NCI-H2107 treated with DMSO at 0.1 percent for 48 hours (cell line): ENCODE measurements around the gene BAIAP3.
"Not testable (repeated sequence)": the region's sequence is repeated elsewhere in the genome, so short reads cannot be mapped to it uniquely, and the experiment has no call there.

Experiments used
- DNase-seq: peaks from one replicate; lab custom pipeline; 2025; ENCODE audit not compliant: unreplicated experiment; lab: John Stamatoyannopoulos, UW

Gene BAIAP3

DNA sequence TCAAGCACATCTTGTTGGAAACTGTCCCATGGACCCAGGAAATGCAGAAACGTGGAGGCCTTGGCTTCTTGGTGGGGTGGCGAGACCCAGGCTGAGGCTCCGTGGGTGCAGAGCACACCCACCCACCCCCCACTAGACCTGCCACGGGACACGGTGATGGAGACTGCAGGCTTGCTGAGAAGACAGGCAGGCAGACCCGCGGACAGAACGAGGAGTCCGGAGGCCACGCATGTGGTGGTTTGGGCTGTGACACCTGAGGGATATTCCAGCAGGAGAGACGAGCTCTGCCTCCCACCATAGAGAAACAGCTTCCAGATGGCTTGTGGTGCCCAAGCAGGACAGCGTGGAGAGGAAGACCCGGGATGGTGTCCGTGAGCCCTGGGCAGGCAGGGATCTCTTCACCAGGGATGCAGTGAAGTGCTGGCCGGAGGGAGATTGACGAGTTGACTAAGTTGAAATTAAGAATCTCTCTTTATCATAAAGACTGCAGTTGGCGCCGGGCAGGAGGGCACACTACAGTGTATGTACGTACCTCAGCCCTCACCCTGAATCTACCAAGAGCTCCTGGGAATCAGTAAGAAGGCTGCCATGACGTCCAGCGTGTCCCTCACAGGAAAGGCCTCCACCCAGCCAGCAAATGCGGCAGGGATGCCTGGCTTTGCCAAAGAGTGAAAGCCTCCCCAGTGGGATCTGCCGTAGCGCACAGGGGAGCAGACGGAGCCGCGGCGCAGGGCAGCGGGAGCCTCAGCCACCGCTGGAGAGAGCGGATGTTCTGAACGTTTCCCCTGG lies 15.8 kb upstream of the BAIAP3 start:
- DNase-seq, result no peak

DNA sequence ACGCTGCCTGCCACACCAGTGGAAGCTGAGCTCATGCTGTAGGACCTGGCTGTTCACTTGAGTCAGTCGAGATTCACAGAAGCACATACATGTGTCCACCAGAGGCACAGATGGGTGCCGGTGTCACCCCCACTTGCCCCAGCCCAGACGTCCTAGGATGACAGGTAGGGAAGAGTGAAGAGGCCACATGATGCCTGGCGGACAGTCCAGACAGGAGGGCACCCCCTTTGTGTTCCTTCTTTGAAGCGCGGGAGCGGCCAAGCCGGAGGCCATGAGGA lies 15.2 kb upstream of the BAIAP3 start:
- DNase-seq, result no peak

DNA sequence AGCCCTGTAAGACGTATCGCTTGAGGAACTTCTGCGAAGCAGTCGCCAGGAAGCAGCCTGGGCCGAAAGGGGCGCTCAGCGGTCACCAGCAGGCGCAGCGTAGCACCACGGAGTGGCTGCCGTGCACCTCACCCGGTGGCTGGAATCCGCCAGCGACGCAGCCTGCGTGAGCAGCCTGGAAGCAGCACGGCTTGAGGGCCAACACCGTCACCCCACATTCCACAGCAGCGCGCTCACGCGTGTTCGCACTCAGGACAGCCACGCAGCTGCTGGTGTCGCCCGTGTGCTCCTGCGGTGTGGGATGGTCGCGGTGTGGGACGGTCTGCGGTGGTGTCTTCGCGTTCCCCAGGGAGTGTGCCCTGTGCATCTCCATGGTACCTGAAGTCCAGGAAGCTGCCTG lies 14.4 kb upstream of the BAIAP3 start:
- DNase-seq, result no peak

DNA sequence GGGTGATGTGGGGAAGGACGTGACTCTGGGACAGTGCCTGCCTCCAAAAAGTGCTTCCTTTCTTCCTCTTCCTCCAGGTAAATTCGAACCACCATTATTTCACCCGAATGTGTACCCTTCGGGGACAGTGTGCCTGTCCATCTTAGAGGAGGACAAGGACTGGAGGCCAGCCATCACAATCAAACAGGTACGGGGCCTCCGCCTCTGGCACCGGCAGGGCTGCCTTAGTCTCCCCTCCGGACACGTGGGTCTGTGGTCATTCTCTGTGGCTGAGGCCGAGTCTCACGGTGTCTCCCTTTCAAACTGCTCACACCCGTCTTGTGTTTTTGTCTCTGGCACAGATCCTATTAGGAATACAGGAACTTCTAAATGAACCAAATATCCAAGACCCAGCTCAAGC lies 13.3 kb upstream of the BAIAP3 start:
- no peak for DNase-seq

DNA sequence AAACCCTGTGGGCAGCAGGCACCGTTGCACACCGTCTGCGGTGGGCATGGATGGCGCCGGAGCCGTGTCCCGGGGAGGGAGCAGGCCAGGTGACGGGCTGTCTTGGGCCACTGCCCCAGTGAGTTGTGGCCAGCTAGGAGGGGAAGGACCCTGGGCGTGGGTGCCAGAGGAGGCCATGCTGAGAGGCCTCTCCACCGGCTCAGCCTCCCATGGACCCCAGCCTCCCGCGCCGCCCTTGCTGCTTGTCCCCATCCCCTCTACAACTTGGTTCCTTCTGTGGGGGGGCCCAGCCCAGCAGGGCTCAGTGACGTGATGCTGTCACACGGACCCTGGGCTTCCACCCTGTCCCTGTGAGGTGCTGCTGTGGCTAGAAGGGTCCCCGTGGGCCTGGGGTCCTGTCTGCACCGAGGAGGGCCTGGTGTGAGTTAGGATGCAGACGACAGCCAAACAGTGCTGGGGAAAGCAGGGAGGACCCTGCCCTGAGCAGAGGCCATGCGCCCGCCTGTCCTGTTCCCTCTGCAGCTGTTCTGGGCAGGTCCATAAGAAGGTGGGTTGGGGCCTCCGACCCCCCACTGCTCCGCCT lies 12.7 kb upstream of the BAIAP3 start:
- DNase-seq, result no peak

DNA sequence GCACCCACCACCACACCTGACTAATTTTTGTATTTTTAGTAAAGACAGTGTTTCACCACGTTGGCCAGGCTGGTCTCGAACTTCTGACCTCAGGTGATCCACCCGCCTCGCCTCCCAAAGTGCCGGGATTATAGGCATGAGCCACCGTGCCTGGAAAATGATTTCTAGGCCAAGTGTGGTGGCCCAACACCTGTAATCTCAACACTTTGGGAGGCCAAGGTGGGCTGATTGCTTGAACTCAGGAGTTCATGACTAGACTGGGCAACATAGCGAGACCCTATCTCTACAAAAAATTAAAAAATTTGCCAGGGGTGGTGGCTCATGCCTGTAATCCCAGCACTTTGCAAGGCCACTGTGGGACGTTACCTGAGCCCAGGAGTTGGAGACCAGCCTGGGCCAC lies 11.0 kb upstream of the BAIAP3 start:
- DNase-seq, result no peak

DNA sequence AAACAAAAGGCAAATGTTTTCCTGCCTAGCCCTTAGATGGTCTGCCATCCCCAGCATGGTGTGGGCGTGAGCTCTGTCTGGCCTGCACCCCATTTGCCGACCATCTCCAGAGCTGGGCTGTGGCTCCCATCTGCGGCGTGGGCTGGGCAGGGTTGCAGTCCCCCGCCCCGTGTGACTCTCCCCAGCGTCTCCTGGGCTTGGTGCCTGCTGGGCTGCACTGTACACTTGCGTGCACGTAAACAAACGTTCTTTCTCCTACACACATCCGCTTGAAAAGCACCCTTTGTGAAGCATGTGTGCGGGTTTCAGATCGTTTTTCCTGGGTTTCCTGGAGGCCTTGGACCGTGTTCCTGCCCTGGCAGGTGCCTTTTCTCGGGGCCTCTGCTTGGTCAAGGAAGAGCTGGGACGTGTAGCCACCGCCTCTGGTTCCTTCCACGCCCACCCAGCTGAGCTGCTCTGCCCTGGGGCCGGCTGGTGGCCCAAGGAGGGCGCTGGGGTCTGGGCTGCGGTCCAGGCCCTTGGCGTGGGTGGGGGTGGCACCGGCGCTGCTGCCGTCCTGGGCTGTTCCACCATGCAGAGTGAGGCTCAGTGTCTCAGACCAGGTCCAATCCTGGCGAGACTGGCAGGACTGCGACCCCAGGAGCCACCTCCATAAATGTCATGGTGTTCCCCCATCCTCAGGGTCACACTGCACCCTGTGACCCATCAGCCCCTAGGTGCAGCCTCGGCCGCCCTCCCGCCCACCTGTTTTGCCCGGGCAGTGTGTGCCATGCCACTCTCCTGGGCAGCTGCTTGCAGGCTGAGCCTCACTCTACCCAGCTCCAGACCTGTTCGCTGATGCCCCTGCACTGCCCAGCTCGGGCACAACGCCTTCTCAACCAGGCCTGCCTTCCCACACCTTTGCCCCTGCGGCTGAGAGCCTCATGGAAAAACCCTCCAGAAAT lies 9.9 kb upstream of the BAIAP3 start:
- DNase-seq, result no peak

DNA sequence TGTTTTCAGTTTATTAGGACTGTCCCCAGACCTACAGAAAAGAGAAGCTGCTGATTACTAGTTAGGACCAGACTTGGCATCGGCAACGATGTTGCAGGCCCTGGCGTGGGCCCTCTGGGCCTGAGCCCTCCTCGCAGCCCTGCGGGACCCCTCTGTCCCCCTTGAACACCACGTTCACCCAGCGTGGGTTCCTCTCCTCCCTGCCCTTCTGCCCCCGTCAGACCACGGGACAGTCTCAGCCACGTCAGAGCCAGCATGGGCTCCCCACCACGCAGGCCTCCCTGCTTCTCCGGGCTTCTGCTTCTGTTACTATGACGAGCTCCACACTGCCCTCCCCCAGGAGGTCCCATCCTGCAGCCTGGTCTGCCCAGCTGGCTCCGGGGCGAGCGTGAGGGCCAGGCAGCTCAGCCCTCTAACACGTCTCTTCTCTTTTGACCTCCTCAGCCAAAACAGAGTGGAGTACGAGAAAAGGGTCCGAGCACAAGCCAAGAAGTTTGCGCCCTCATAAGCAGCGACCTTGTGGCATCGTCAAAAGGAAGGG lies 9.1 kb upstream of the BAIAP3 start:
- DNase-seq, result no peak

DNA sequence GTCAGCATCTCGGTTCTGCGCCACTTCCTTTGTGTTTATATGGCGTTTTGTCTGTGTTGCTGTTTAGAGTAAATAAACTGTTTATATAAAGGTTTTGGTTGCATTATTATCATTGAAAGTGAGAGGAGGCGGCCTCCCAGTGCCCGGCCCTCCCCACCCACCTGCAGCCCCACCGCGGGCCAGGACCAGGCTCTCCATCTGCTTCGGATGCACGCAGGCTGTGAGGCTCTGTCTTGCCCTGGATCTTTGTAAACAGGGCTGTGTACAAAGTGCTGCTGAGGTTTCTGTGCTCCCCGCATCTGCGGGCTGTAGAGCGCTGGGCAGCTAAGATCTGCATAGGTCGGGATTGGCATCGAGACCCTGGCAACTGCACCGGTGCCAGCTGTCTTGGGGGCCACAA lies 8.2 kb upstream of the BAIAP3 start:
- no peak for DNase-seq

DNA sequence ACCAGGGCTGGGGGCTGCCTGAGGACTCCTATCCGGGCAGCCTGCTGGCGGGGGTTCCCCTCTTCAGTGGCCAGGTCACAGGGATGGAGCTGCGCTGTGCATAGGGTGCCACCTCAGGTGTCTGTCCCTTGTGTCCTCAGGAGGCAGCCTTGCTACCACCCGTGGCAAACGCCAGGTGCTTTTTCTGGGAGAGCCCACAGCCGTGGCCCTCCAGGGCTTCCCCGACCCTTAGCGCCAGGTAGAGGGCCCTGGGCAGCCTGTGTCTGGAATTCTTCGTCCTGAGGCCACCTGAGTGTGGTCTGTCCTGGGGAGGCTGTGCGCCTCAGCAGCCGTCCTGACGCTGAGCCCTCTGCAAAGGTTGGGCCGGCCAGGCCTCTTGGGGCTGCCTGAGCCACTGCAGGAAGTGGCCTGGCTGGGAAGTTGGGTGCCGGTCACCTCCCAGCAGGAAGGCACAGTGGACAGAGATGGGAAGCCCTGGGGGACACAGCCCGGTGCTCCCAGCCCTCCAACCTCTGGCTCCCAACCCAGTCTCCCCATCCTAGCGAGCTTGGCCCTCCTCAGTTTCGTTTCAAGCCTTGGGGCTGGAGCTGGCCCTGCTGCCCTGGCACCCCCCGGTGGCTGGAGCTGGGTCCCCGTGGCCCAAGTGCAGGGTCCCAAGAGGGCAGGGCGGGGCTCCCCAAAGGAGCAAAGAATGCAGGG lies 7.6 kb upstream of the BAIAP3 start:
- no peak for DNase-seq

DNA sequence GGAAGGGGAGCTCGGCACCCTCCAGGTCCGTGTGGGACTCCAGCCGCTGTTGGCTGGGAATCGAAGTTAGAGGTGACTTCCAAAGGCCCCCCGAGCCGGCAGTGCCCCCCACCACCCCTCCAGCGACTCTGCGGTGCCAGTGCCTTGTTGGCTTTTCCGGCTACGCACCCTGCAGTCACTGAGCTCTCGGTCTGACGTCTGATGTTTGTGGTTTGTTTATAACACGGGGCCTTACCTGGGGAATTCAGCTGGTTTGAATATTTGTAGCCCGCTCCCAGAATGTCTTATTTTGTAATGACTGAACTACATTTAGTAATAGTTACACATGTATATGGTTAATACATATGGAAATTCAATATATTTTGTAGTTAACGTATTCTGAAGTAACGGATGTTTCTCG lies 7.1 kb upstream of the BAIAP3 start:
- DNase-seq, result no peak

DNA sequence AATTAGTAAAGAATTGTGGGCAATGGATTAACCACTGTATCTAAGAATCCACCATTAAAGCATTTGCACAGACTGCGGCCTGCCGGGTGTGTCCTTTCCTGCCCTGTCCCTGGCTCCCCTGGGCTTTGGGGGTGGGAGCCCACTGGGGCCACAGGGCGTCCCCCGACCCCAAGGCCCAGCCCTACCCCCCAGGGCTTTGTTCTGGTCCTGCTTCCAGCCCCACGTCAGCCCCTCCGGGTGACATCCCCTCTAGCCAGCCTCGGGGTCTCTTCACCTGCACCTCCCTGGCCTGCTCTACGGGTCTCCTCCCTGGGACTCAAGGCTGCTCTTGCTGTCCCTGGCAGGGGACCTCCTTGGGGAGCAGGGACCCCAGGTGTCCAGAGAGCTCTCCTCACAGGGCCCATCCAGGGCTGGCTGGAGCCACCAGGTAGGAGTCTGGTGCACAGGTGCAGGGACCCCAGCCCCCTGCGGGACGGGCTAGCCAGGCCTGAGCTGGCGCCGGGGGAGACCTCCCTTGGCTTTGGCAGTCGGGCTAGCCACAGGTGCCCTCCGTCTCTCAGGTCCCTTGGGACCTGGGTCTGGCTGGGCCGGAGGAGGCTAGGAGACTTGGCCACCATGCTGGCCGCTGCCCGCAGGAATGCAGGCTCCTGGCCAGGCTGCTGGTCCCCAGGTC lies 6.4 kb upstream of the BAIAP3 start:
- DNase-seq, result no peak

DNA sequence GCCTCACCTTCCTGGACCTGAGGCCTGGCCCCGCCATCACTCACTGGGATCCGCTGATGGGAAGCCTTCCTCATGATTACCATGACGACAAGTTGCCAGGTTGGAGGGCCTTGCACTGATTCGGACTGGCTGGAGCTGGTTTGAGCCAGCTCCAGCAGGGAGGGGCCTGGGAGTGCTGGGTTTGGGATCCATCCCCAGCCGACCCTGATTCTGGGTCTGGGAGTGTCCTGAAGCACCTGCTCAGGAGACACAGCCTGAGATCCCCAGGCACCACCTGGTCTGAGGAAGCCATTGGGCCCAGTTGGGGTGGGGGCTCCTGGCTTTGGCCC lies 5.9 kb upstream of the BAIAP3 start:
- no peak for DNase-seq

DNA sequence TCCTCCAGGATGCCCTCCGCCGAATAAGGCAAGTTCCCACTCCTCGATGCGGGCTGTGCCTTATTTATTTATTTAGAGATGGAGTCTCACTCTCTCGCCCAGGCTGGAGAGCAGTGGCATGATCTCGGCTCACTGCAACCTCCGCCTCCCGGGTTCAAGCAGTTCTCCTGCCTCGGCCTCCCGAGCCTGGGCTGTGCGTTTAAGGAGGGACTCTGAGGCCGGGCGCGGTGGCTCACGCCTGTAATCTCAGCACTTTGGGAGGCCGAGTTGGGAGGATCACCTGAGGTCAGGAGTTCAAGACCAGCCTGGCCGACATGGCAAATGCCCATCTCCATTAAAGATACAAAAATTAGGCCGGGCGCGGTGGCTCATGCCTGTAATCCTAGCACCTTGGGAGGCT lies 5.3 kb upstream of the BAIAP3 start:
- not testable (repeated sequence) for DNase-seq

DNA sequence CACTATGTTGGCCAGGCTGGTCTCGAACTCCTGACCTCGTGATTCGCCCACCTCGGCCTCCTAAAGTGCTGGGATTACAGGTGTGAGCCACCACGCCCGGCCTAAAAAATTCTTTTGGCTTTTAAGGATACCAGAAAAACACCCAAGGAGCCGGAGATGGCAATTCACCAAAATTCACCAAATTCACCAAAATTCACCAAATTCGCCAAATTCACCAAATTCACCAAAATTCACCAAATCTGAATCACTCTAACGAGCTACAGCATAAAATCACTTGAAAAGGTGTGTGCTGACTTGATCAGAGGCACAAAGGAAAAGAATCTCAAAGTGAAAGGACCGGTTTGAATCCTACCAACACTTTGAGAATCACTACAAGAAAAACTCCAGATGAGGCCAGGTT lies 4.5 kb upstream of the BAIAP3 start:
- not testable (repeated sequence) for DNase-seq

DNA sequence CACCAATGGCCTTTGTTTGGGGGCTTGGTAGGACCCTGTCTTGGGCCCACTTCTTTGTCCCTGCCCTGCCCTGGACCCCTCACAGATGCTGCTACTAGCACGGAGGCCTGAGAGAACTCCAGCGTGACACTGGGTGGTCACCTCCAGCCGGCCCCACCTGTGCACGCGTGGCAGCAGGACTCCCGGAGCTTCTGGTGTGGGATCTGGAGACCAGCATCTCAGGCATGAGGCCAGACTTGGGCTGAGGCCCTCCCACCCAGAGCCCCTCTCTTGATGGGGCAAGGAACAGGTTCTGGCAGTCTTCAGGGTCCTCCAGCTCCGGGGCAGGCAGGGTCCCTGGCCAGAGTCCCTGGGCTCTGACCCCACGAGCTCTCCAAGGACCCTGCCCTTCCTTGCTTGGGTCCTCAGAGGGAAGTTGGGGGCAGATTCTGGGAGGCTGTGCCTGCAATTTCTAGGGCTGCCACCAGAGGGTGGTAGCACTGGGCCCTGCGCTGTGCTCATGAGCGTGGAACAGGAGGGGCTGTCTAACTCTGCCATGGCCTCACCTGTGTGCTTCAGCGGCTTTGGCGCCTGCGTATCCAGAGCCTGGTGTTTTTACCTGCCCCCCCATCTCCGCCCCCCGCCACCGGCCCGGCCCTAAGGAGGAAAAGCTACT lies 3.1 kb upstream of the BAIAP3 start:
- DNase-seq, result no peak

DNA sequence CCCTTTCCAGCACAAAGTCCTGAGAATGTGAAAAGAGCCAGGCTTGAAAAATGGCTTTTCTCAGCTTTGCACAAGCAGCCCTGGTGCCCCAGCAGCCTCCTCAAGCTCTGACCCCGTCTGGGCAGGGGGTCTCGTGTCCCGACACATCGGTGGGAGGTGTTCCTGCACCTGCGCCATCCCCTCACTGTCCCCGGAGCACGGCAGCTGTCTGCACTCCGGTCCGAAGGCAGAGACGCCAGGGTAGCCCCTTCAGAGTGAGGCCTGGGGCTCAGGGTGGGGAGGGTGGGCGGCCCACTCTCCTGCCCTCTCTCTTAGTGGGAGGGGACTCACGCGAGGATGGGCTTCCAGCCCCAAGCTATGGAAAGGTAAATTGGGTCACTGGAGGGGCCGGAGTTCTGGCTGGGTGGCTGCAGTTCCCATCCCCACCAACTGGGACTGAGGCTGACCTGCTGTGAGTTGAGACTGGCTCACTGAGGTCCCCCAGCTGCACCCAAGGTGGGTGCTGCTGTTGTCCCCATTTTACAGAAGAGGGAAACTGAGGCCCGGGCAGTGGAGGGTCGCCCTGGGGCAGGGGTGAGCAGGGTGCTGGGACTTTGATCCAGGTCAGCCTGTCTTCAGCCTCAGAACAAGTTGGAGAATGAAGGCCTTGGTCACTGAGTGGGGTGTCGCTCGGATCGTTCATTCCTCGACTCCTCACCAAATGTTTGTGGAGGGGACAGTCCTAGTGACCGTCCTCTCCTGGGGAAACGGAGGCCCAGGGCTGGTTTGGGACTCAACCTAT lies 2.3 kb upstream of the BAIAP3 start:
- DNase-seq, result no peak

DNA sequence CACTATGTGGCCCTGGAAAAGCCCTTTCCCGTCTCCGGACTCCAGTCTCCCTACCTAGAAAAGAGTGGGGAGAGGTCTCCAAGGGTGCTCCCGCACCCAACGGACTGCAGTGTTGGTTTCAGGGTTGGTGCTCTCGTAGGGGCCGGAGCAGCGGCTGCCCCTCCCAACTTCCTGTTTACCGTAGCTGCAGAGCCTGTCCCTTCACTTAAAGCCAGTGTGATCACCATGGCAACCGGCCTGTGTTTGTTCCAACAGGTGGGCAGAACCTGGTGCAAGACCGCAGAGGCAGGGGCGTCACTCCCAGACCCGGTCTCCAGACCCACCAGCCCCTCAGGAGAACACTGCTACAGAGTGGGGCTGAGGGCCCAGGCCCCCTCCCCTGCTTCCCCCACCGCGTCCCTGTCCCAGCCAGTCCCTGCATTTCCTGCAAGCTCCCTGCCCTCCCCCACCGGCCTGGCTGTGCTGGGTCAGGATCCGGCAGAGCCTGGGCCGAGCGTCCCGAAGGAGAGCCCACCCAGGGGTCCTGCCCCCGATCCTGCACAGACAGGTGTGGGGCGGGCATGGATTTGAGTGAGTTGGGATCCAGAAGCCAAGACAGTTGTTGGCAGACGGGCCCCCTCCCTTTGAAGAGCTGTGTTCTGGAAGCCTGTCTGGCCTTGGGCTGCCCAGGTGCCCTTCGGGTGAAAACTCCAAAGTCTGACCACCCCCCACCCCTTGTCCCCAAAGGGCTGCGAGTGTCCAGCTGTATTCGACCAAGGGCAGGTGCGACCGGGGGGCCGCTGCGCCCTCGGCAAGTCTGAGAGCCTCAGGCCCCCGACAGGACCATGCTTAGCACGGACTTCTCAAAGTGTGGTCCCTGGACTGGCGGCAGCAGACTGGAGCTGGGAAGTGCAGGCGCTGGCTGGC lies 1.5 kb upstream of the BAIAP3 start:
- DNase-seq, result peak; percentile 30
